ENCODE measurements around the gene DNAH17.

DNAH17 gene

DNA sequence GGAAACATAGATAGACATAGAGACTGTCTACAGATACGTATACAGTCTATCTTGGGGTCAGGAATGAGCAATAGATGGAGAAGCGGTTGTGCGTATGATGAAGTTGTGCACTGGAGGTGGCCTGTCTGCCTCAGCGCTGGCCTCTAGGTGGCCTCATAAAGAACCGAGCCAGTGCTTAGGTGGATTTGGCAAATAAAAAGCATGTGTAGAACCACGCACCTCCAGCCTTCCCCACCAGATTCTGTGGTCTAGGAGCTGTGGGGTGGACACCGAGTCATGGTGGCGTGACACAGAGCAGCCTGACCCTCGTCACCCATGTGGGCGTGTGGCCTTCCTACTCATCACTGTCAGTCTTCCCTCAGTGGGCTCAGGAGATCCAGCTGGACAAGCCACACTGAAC lies 164.8 kb downstream of the DNAH17 start:
- DNase-seq (ENCODE audit: low read depth, low spot score) = no peak

DNA sequence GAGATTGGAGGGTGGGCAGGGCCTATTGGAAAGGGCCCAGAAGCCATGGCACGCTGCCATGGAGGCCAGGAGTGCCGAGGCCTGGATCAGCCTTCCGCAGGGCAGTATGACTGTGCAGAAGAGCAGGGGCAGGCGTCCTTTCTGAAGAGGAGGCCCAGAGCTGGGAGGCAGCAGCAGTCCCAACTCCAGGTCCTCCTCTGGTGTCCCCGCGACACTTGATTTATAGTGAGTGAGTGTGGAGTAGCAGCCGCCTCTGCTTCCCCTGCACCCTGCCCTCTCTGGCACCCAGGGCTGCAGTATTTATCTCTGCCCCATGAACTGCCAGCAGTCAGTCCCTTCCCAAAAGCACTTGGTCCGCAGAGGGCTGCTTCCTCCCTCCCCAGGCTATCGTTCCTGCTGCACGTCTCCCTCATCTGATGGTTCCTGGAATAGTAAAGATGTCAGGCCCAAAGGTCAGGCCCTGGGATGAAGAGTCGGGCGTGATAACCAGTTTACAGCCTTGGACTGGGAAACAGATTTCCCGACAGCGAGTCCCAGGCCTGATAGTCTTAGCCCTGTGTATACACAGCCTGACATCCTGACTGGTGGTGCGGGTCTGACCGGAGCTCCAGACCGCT lies 165.8 kb downstream of the DNAH17 start:
- DNase-seq (ENCODE audit: low read depth, low spot score) = no peak

DNA sequence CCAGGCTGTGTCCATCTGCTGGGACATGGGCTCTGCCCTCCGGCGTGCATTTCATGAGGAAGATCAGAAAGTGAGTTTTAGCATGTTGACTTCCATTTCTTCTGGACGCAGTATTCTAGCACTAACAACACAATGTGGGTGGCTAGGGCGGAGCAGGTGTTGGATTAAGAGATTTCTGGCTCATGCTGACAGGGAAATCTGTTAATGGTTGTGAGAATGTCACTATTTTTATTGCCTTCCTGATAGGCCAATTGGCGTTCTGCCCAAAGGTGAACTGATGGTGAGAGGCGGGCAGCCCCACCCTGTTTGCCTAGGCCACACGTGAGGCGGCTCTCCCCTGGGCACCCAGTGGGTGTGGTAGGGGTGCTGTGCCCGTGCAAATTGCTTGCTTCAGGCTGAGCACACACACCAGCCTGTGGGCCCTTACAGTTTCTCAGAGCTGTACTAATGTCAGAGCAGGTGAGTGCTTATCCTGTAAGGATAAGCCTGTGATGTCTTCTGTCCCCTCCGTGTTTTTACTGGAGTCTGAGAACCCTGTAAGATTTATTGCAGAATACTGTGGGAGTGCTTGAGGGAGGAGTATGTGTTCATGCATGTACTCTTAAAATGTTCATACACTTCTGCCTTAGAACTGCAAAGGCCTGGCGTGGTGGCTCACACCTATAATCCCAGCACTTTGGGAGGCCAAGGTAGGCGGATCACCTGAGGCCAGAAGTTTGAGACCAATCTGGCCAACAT lies 167.8 kb downstream of the DNAH17 start:
- no peak for DNase-seq (ENCODE audit: low read depth, low spot score)

DNA sequence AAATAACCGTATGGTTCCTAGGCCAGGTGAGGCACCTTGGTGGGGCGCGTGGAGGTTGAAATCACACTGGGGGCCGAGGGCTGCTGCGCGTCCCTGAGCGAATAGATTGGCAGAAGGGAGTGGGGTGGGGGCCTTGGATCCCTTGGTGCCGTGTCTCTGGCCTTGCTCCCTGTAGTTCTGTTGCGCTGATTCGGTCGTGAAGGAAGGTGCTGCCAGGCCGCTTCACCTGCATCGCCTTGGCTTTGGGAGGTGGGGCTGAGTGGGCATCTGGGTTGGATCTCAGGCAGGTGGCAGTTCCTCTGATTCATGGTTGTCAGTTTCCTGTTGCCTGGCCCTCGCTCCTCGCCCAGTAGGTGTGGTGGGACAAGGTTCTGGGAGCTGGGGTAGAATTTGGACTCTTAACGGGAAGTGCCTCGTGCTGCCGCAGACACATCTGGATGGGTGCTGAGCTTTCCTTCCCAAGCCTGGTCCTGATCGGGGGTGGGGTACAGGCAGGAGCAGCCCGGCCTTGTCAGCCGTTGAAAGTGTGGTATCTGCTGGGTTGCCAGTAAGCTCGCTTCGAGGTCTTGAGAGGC lies 168.6 kb downstream of the DNAH17 start:
- no peak for DNase-seq (ENCODE audit: low read depth, low spot score)

DNA sequence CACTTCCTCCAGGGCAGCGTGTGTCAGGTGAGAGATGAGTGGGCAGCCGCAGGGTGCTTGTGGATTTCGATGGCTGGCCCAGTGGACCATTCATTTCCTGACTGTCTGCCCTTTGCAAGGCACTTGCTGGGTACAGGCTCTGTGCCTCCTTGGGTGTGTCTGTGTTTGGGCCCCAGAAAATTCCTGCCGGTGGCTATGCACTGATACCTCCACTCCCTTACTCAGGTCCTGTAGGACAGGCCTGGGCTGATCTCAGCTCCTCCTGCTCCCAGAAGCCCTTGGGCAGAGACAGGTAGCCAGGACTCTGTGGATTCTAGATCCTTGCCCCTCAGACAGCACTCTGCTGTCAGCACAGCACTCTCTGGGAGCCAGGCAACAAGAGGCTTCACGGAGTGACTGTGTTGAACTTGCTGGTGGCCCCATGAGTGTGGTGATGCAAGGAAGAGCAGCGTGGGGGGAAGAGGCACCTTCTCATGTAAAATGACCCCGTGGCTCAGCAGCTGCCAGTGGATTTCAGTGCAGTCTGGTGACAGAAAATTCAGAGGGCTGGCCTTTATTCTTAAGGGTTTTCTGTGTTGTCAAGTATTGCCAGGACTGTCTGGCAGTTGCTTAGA lies 169.7 kb downstream of the DNAH17 start:
- DNase-seq (ENCODE audit: low read depth, low spot score) = no peak

DNA sequence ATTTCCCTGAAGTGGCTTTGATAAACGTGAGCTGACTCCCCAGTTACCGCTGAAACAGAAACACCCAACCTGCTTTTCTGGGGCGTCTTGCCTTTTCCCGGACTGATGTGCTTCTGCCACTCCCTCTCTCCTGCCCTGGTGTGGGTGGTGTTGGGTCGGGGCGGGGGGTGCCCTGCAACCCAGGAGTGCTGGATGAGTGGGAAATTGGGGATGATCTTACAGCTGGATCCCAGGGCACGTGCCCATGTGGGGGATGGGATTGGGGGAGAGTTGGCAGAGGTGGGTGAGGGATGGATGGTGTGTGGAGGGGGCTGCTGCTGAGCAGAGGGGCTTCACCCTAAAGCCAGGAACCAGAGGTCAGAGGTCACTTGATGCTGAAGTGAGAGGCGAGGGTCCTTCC lies 170.3 kb downstream of the DNAH17 start:
- DNase-seq (ENCODE audit: low read depth, low spot score) = no peak

DNA sequence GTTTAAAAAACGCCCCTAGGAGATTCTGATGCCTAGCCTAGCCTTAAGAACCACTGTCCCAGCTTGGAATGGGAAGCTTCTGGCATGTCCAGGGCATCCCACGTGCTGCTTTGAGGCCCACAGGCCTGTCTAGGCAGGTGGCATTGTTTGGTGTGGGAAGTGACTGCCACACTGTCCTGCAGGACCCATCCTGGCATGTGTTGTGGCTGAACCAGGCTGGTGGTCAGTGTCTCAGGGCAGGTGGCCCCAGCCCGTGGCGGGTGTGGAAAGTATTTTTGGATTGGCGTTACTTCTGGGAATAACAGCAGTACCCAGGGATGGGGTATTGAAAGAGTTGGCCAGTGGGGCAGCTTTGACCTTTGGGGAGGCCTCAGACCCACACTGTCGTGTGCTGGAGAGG lies 170.8 kb downstream of the DNAH17 start:
- no peak for DNase-seq (ENCODE audit: low read depth, low spot score)

DNA sequence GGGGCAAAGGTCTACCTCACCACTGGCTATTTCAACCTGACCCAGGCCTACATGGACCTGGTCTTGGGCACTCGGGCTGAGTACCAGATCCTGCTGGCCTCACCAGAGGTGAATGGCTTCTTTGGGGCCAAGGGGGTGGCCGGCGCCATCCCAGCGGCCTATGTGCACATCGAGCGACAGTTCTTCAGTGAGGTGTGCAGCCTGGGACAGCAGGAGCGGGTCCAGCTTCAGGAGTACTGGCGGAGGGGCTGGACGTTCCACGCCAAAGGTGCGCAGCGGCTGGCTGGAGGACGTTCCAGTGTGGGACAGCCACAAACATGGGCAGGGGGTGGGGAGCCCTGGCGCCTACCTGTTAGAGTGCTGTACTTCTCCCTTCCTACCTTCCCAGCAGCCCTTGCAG lies 173.4 kb downstream of the DNAH17 start:
- no peak for DNase-seq (ENCODE audit: low read depth, low spot score)

DNA sequence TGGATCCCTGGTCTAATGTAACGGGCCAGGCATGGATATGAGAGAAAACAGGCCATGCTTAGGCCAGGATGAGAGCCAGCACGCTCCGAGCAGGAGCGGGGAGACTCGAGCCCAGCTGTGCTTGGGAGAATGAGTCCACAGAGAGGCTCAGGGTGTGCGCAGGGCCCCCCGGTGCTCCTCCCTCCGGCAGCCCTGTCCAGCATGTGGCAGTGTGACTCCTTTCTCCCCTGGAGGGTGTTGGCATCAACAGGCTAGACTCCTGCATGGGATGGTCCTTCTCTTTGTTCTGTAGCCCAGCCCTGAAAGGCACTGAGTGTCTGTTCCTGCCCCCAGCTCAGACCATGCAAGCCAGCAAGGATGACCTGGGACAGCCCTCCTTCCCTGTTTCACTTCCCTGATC lies 175.3 kb downstream of the DNAH17 start:
- DNase-seq (ENCODE audit: low read depth, low spot score) = no peak

DNA sequence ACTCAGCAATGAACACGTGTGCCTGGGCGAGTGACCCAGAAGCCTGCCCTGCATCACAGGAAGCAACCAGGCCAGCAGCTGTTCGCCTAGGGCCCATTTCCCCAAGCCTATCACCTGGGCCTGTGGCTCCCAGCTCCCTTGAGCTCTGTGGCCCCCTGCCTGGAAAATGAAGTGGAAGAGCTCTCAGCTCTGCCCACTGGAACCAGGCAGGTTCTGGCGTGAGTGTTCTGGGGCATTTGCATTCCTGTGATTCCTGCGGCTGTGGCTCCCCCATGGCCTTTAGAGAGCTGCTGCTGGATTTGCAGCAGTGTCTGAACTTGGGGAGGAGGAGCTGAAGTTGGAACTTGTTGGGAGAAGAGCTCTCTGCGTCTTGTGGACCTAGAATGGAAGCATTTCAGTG lies 175.9 kb downstream of the DNAH17 start:
- DNase-seq (ENCODE audit: low read depth, low spot score) = no peak

DNA sequence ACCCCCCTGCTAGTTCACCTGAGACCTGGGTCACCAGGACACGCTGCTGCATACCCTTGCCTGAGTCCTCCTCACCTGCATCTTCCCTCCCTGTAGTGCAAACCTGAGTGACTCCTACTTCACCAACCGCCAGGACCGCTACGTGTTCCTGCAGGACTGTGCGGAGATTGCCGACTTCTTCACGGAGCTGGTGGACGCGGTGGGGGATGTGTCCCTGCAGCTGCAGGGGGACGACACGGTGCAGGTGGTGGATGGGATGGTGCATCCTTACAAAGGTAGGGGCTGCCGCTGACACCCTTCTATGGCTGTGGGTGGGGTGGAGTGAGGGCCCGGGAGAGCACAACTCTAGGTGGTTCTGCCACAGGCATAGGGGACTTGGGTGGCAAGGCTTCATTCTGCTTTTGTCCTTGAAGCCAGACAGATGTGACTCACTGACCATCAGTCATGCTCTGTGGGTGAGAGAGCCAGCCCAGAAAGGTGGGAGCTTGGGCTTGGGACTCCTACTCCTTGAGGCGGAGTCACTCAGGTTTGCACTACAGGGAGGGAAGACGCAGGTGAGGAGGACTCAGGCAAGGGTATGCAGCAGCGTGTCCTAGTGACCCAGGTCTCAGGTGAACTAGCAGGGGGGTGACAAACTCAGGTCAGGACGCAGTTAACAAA lies 176.5 kb downstream of the DNAH17 start:
- DNase-seq (ENCODE audit: low read depth, low spot score) = no peak

DNA sequence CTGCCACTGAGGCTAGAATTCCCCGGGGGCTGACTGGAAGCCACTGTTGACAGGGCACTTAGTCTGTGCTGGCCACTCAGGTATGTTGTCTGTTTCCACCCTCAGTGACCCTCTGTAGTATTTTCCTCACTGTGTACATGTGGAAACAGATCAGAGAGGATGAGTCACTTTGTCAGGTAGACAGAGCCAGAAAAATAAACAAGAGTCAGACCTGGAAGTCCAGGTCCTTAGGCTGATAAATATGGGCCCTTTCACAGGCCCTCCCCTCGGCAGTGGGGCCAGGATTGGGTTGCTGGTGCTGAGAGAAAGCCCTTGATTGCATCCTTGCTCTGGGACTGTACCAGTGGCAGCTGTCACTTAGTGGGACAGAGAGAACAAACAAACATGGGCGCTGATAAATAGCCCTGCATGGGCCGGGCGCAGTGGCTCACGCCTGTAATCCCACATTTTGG lies 177.5 kb downstream of the DNAH17 start:
- no peak for DNase-seq (ENCODE audit: low read depth, low spot score)

DNA sequence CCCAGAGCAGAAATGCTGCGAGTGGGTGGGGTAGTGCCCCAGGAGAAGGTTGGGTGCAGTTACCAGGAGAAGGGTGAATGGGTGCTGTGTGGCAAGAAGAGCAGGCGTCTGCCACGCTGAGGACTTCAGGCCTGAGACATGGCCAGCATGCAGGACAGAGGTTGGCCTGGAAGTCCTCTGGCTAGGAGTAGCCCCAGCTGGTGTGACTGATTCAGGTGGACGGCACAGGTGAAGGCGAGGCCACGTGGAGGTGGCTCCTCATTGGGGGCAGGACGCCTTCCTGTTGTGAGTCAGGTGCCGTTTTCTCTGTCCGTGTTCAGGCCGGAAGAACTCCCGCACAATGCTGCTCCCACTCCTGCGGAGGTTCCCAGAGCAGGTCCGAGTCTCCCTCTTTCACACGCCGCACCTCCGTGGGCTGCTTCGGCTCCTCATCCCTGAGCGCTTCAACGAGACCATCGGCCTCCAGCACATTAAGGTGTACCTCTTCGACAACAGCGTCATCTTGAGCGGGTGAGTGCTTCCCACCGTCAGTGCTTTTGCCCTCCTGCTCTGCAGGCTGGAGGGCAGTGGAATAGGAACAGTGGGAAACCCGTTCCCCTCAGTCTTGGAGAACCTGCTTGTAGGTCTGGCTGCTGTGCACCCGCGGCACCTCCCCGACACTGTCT lies 178.0 kb downstream of the DNAH17 start:
- no peak for DNase-seq (ENCODE audit: low read depth, low spot score)

DNA sequence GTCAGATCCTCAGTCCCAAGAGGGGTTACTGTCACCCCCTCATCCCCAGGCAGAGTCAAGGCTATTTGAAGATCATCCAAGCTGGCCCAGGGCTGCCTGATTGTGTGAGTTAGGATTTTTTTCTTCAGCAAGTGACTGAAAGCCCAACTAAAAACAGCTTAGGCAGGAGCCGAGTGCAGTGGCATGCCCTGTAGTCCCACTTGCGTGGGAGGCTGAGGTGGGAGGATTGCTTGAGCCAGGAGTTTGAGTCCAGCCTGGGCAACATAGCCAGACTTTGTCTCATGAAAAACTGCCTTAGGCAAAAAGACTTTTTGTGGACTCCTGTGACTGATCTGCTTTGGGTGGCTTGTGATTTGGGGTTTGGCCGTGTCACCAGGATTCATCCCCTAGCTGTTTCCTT lies 178.8 kb downstream of the DNAH17 start:
- no peak for DNase-seq (ENCODE audit: low read depth, low spot score)

DNA sequence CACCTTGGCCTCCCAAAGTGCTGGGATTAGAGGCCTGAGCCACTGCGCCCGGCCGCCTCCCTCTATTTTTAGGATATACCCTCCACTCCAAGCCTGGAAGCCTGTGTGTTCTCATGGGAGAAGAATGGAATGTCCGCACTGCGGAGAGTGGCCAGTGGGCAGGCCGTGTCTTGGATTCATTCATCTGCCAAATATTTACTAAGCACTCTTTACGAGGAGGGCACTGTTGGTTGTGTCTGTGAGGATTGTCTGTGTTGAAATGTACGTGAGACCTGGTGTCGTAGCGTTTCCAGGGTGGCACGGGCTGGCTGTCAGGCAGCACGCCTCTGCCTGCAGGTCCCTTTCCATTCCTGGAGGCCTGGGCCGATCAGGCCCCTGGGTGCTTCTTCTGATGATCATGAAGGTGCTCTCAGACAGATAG lies 179.5 kb downstream of the DNAH17 start:
- DNase-seq (ENCODE audit: low read depth, low spot score) = no peak

DNA sequence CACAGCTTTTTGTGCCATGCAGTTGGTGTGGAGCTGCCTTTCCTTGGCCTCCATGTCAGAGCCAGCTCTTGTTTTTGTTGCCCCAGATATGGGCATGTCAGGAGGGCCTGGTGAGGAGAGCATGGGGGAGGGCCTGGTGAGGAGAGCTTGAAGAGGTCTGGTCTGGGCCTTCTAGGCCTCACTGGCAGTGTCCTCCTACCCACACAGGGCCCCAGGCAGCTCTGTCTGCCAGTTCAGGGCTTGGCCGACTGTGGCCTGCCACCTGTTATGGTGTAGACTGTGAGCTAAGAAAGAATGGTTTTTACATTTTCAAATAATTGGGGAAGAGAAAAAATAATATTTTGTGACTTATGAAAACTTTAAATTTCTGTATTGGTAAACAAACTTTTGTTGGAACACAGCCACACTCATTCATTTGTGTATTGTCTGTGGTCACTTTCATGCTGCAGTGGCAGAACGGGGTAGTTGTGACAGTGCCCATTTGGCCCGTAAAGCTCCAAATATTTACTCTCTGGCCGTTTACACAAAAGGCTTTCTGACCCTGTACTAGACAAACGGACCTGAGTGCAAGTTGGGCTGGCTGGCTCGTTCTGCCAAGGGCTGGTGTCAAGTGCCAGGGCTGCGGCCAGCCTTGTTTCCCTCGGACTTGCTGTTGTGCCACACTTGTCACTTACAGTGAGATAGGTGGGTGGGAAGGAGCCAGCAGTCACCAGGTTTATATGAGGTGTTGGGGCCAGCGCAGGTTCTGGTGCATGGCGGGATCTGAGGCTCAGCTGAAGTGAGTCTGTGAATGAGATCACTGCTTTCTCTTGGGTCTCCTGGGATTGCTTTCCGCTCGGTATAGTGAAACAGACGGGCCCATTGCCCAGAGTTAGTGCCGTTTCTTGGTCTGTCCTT lies 180.5 kb downstream of the DNAH17 start:
- no peak for DNase-seq (ENCODE audit: low read depth, low spot score)

DNA sequence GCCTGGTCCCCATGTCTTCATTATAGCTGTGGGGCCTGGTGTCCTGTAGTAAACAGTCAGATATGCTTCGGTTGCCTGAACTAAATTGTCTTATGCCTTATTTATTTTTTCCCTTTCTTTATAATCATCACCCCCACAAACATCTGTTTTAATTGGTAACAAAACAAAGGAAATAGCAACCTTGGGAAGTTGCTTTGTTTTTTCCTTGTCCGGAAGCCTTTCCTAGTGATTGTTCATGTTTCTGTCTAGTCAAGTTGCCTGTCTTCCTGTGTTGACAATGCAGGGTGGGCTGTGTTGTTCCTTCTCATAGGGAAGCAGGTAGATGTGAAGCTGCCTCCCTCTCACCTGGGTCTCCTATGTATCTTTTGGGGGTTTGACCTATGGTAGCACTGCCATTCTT lies 182.0 kb downstream of the DNAH17 start:
- DNase-seq (ENCODE audit: low read depth, low spot score) = no peak

DNA sequence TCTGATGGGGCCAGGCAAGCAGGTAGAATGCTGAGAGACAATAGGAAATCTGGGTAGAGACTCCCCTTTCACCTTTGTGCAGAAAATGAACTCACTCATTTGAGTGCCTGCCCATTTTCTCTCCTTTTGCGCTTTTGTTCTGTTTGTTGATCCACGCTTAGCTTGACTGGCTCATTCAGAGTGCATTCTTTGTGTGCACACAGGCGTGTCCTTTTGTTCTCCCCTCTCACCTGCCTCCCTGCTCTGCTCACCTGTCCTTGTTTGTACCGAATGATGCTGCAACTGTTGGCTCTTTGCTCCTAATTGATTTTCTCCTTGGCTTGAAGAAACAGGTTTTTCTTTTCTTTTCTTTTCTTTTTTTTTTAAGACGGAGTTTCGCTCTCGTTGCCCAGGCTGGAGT lies 183.0 kb downstream of the DNAH17 start:
- no peak for DNase-seq (ENCODE audit: low read depth, low spot score)

DNA sequence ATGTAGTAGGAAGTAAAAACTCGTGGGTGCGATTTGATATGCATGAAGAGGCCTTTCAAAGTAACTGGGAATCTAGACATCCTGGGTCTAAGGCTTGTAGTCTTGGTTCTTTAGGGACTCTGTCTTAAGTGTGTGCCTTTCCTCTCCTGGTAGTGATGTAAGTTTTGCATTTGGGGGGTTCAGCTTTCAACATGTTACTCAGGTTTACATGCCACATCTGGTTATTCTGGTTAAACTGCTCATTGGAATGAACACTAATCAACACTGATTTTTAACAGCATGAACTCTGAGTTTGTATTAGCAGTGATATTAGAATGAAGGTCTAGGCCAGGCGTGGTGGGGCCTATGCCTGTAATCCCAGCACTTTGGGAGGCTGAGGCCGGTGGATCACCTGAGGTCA lies 183.6 kb downstream of the DNAH17 start:
- no peak for DNase-seq (ENCODE audit: low read depth, low spot score)

DNA sequence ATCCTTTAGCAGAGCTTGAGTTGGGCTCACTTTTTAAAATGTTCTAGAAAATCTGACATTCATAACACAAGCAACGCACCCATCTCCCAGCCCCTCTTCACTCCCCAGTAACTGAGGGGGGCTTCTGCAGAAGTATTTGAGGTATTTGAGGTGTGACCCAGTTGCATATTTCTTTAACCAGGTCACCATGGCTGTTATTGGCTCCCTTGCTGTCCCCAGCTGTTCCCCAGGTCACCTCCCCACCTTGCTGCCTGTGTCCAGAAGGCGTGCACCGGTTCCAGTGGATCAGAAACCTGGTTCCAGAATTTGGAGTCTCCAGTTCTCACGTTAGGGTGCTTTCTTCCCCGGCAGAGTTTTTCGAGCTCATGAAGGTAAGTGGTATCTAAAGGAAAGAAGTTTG lies 184.9 kb downstream of the DNAH17 start:
- no peak for DNase-seq (ENCODE audit: low read depth, low spot score)

DNA sequence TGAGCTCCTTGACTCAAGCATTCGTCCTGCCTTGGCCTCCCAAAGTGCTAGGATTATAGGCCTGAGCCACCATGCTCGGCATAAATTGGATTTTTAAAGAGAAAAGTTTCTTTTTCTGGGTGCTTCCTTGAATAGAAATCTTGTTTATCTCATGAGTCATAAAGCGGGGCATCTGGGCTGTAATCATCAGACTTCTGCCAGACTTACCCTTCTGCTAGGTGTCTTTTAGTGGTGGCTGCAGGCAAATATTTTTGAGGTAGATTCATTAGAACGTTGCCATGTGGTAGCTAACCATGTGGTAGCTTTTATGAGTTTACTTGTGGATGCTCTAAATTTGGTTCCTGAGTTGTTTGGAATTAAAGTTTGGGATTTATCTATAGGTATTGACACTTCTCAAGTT lies 185.4 kb downstream of the DNAH17 start:
- DNase-seq (ENCODE audit: low read depth, low spot score) = no peak

Data from activated CD4-positive, CD25-positive, alpha-beta regulatory T cell treated with anti-CD3 and anti-CD28 coated beads, Interleukin-2, amount 50 U/mL, for 16 hours (primary cell).